HG02588 (cell line): Measurements from ENCODE around the gene VILL.

Experiments
- ATAC-seq: cut with Tn5 transposase; IDR thresholded peaks from one replicate; pipeline ENCODE4 v1.9.1; 2021; ENCODE audit warnings: mild to moderate bottlenecking, moderate library complexity; ENCODE audit not compliant: unreplicated experiment

The VILL gene

DNA sequence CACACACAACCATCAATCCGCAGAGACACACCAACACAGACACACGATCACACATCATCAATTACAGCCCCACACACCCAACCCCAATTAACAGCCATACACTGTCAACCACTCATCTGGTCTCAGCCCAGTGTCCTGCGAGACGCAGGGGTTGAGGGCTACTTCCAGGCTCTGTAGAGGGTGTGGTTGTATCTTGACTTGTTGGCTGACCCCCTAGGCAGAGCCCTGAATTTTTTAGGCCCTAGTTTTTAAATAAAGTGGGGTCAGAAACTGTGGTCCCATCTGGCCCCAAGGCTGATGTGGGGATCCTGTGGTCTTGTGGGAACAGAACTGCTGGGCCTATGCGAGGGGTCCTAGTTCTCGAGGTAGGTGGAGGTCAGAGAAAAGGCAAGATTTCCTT lies 9.2 kb downstream of the VILL start:
- no peak for ATAC-seq

- ATAC-seq, result no peak
Observed at GRCh38 chr3:38000242-38000916, 9.8 kb downstream of the VILL start.

DNA sequence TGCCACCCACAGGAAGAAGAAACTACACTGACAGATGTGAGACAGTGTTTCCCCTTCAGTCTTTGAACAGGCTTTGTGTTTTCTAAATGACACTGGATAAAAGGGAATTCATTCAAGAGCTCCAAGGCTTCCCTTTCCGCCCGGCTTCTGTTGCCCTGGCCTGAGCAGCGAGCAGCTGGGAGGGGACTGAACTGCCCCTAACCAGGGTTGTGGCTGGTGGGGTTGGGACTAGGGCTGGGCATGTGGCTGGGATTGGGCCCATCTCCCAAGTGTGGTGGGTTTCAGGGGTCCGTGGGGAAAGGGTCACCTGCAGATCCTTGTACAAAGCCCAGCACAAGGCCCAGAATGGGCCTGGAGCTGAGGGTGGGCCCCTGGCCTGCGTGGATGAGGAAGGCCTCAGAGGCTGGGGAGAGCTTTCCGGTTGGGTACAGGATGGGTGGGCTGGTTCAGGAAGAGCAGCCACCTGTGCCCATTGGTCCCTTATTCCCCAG lies 10.4 kb downstream of the VILL start:
- no peak for ATAC-seq

DNA sequence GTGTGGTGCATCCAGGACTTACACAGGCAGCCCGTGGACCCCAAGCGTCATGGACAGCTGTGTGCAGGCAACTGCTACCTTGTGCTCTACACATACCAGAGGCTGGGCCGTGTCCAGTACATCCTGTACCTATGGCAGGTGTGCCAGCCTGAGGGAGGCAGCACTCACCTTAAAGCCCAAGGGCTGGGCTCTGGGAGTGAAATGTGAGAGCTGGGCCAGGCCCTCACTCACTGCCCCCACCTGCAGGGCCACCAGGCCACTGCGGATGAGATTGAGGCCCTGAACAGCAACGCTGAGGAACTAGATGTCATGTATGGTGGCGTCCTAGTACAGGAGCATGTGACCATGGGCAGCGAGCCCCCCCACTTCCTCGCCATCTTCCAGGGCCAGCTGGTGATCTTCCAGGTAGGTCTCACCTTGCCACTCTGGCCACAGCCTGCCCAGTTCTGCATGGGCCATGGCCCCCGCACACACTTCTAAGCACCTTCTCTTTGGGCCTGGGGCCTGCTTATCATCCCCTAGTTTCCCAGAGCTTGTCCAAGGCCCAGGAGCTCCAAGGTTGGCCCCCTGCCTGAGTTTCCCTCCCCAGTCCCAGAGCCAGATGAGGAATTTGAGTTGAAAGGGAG lies 11.0 kb downstream of the VILL start:
- ATAC-seq, result no peak

DNA sequence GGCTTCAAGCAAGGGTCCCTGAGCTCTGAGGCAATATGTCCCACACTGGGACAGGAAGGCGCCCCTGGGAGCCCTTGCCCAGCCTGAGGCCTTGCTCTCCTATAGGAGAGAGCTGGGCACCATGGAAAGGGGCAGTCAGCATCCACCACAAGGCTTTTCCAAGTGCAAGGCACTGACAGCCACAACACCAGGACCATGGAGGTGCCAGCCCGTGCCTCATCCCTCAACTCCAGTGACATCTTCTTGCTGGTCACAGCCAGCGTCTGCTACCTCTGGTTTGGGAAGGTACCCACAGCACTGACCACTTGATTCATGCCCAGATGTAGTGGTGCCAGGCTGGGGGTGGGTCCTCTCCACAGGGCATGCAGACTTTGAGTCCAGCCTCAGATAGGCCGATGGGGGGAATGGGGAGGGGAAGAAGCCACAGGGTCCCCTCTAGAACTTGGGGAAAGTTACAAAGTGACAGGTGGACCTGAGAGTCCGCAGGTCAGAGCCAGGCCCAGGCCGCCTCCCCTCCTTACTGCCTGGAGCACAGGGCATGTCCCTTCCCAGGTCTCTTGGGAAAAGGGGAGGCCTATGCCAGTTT lies 11.8 kb downstream of the VILL start:
- ATAC-seq, result no peak

DNA sequence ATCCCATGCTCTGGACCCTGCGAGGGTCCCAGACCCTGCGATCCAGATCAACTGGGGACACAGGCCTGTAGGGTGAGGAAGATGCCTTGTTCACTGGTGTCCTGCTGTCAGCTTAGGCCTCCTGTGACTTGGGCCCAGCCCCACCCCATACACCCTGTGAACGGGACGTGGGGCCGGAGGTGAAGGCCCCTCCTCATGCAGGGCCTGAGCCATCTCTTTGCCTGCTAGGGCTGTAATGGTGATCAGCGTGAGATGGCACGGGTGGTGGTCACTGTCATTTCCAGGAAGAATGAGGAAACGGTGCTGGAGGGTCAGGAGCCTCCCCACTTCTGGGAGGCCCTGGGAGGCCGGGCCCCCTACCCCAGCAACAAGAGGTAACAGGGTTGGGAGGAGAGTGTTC lies 12.4 kb downstream of the VILL start:
- ATAC-seq, result no peak

GRCh38 chr3:38003371-38003816 lies 12.8 kb downstream of the VILL start:
- no peak for ATAC-seq

GRCh38 chr3:38003817-38004414 lies 13.3 kb downstream of the VILL start:
- no peak for ATAC-seq

DNA sequence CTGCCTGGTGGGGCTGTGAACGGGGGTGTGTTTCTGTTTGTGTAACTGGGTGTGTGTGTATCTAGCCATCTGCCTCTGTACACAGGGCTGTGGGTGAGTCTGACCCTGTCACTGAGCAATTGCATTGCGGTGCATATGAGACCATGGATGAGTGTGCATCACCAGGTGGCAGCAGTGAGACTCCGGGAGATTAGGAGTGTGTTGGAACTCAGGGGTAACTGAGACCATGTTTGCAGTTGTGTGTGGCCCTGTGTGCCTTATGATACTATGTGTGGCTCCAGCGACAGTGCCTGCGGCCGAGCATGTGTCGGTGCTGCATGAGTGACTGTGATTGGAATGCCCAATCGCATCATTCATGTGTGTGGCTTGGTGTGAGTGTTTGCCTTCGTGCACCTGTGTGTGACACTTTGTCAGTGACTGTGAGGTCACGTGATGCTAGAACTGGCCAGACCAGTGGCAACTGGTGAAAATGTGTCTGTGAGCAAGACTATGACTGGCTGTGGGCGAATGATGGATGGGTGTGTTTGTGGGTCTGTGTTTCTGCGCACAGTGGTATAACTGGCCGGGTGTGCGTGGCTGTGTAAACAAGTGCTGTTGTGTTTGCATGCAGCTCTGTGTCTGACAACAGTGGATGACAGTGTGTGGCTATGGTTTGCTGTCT lies 14.0 kb downstream of the VILL start:
- ATAC-seq, result no peak

- ATAC-seq, result no peak
Observed at GRCh38 chr3:38005076-38006020, 14.8 kb downstream of the VILL start.

GRCh38 chr3:38006031-38006430 lies 15.4 kb downstream of the VILL start:
- no peak for ATAC-seq

DNA sequence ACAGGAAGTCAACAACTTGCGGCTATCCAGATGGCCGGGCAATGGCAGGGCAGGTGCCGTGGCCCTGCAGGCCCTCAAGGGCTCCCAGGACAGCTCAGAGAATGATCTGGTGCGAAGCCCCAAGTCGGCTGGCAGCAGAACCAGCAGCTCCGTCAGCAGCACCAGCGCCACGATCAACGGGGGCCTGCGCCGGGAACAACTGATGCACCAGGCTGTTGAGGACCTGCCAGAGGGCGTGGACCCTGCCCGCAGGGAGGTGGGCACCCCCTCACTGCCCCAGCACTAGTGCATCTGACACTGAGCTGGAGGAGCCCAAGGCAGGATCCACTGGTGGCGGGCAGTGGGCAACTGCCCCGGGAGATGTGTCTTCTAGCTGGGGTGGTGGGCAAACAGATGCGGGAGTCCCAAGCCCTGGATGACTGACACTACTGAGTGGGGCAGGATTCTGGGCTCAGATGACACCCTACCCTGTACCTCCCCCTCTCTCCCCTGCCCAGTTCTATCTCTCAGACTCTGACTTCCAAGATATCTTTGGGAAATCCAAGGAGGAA lies 15.9 kb downstream of the VILL start:
- no peak for ATAC-seq

- no peak for ATAC-seq
Observed at GRCh38 chr3:38007754-38008090, 17.1 kb downstream of the VILL start.

GRCh38 chr3:38008191-38008701 lies 17.7 kb downstream of the VILL start:
- ATAC-seq, result no peak

DNA sequence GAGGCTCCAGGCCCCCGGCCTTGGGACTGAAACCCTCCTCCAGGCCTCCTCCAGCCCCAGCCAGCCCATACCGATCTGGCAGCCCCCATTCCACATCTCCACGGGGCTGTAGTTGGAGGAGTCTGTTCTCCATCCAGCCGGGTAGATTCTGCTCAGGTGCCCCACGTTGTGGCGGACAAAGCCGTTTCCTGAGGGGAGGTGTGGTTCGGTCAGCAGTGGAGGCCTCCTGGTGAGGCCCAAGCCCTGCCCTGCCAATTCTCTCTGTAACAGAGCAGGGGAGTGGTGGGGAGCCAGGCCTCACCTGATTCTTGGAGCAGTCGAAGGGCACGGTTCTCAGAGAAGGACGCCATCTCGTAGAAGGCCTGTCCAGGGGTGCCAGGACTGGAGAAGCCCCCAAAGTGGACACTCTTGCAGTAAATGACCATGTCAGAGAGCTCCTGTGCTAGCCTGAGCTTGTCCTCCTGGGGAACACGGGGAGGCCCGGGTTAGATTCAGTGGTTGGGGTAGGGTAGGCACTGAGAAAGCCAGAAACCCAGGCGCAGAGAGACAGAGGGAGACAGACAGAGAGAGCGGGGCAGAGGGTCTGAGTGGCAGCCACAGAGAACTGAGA lies 18.5 kb downstream of the VILL start:
- ATAC-seq, result no peak

- ATAC-seq, result no peak
Observed at GRCh38 chr3:38009807-38010591, 19.4 kb downstream of the VILL start.

GRCh38 chr3:38011111-38011510 lies 20.5 kb downstream of the VILL start:
- ATAC-seq, result no peak

DNA sequence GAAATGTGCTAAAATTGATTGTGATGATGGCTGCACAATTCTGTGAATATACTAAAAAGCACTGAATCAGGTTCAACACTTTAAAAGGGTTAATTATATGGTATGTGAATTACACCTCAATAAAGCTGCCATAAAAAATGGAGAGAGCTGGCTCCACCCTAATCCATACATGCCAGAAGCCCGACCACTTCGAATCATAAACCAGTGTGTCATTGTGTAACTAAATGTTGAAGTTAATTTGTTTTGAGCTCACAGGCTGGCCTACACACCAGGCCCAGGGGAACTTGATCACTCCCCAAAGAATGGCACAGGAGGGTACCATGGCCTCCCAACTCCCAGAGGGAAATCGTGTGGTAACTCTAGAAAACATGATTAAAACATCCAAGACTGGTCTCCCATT lies 24.9 kb downstream of the VILL start:
- ATAC-seq, result no peak

DNA sequence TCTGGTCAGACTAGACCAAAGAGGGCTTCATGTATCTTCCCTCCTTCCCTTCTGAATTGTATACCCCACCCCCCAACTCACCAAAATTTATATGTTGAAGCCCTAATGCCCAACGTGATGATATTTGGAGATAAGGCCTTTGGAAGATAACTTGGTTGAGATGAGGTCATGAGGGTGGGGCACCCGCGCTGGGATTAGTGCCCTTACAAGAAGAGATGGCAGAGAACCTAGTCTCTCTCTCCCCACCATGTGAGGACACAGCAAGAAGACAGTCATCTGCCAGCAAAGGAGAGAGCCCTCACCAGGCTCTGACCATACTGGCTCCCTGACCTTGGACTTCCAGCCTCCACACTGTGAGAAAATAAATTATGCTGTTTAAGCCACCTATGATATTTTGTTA lies 25.4 kb downstream of the VILL start:
- ATAC-seq, result no peak
